Lower leg skin (tissue), 4 donors: ENCODE results near the gene TNF. TPM values are rescaled to one million over a fixed set of nuclear protein-coding genes. Genes with fewer than 3 reads are reported as not detected.

Source experiments
- DNase-seq, 2 donors: peaks; one replicate each; pipeline ENCODE4 v3.0.0-alpha.2; 2019; ENCODE audit warnings: low spot score in 2 of 2
- H3K4me3 ChIP-seq: fragments of 200-600 bp; sonication (generic); 2 replicates; pipeline ENCODE4 v1.5.1; 2017; ENCODE audit warnings: mild to moderate bottlenecking, low read depth; ENCODE audit not compliant: poor library complexity, severe bottlenecking
- POLR2A ChIP-seq, 2 donors: fragments of 450-650 bp; IDR thresholded peaks; one replicate each; pipeline ENCODE4 v1.6.1; 2016 to 2017; ENCODE audit warnings: antibody characterized with exemption in 2 of 2, mild to moderate bottlenecking in 1 of 2, moderate library complexity in 1 of 2
- WGBS, 2 donors: methylation state at CpG; one replicate each; pipeline ENCODE4 v1.1.5; 2018; 5-methylcytosine and 5-hydroxymethylcytosine counted together
- intact Hi-C: fragments of 100-400 bp; cut with DNase I; formaldehyde crosslinking; loops from one replicate; pipeline ENCODE4 v1.15.0; 2023; ENCODE audit warnings: low total_unique reads
- total RNA-seq, 4 donors: library from RNA; depleted of rRNA; stranded (reverse); fragments of >200 nt; gene quantifications; one replicate each; pipeline ENCODE4 v1.1.0, GENCODE V29; 2016
- TF ChIP-seq, protein P1 (sequence below), 3 donors: fragments of 450-650 bp; IDR thresholded peaks; one replicate each; pipeline ENCODE4 v1.5.1; 2016; ENCODE audit warnings: antibody characterized with exemption in 3 of 3, mild to moderate bottlenecking in 3 of 3, moderate library complexity in 2 of 3

Gene TNF
- total RNA-seq, 4 donors from 2014 or later: 0.38 to 1.4 (median 0.59) TPM

DNA sequence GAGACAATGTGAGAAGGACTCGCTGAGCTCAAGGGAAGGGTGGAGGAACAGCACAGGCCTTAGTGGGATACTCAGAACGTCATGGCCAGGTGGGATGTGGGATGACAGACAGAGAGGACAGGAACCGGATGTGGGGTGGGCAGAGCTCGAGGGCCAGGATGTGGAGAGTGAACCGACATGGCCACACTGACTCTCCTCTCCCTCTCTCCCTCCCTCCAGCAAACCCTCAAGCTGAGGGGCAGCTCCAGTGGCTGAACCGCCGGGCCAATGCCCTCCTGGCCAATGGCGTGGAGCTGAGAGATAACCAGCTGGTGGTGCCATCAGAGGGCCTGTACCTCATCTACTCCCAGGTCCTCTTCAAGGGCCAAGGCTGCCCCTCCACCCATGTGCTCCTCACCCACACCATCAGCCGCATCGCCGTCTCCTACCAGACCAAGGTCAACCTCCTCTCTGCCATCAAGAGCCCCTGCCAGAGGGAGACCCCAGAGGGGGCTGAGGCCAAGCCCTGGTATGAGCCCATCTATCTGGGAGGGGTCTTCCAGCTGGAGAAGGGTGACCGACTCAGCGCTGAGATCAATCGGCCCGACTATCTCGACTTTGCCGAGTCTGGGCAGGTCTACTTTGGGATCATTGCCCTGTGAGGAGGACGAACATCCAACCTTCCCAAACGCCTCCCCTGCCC lies 1.7 kb downstream of the TNF start:
- no peak overlapping the region for H3K4me3 ChIP-seq
- DNase-seq: no peak
- no peak for TF ChIP-seq POLR2A (IDR thresholded peaks at IDR 0.05)
- TF ChIP-seq, protein P1, sequence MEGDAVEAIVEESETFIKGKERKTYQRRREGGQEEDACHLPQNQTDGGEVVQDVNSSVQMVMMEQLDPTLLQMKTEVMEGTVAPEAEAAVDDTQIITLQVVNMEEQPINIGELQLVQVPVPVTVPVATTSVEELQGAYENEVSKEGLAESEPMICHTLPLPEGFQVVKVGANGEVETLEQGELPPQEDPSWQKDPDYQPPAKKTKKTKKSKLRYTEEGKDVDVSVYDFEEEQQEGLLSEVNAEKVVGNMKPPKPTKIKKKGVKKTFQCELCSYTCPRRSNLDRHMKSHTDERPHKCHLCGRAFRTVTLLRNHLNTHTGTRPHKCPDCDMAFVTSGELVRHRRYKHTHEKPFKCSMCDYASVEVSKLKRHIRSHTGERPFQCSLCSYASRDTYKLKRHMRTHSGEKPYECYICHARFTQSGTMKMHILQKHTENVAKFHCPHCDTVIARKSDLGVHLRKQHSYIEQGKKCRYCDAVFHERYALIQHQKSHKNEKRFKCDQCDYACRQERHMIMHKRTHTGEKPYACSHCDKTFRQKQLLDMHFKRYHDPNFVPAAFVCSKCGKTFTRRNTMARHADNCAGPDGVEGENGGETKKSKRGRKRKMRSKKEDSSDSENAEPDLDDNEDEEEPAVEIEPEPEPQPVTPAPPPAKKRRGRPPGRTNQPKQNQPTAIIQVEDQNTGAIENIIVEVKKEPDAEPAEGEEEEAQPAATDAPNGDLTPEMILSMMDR (IDR thresholded peaks at IDR 0.05): no peak
- intact Hi-C loops: no loop called here
- 79 to 80% methylated on average over 17 to 18 of the region's 19 CpGs for WGBS, 2 donors

DNA sequence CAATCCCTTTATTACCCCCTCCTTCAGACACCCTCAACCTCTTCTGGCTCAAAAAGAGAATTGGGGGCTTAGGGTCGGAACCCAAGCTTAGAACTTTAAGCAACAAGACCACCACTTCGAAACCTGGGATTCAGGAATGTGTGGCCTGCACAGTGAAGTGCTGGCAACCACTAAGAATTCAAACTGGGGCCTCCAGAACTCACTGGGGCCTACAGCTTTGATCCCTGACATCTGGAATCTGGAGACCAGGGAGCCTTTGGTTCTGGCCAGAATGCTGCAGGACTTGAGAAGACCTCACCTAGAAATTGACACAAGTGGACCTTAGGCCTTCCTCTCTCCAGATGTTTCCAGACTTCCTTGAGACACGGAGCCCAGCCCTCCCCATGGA lies 2.2 kb downstream of the TNF start:
- WGBS, 2 donors: 84 to 85% methylated on average over 3 of the region's 3 CpGs
- TF ChIP-seq POLR2A (IDR thresholded peaks at IDR 0.05): no peak
- TF ChIP-seq, protein P1 (IDR thresholded peaks at IDR 0.05): no peak
- intact Hi-C loops: no loop called here
- no peak for DNase-seq
- H3K4me3 ChIP-seq: no peak overlapping the region

DNA sequence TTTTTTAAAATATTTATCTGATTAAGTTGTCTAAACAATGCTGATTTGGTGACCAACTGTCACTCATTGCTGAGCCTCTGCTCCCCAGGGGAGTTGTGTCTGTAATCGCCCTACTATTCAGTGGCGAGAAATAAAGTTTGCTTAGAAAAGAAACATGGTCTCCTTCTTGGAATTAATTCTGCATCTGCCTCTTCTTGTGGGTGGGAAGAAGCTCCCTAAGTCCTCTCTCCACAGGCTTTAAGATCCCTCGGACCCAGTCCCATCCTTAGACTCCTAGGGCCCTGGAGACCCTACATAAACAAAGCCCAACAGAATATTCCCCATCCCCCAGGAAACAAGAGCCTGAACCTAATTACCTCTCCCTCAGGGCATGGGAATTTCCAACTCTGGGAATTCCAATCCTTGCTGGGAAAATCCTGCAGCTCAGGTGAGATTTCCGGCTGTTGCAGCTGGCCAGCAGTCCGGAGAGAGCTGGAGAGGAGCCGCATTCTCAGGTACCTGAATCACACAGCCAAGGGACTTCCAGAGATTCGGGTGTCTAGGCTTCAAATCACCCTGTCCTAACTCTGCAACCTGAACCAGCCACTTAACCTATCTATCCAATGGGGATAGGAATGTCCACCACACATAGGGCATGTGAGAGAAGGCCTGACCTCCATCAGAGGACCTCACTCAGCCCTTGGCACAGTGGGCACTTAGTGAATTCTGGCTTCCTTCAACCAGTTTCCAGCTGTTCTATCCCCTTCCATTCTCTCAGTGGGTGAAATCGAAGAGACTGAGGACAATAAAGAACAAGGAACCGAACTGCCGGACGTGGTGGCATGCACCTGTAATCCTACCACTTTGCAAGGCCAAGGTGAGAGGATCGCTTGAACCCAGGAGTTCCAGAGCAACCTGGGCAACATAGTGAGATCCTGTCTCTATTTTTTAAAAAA lies 3.1 kb downstream of the TNF start:
- no peak for TF ChIP-seq POLR2A (IDR thresholded peaks at IDR 0.05)
- TF ChIP-seq, protein P1 (IDR thresholded peaks at IDR 0.05): no peak

DNA sequence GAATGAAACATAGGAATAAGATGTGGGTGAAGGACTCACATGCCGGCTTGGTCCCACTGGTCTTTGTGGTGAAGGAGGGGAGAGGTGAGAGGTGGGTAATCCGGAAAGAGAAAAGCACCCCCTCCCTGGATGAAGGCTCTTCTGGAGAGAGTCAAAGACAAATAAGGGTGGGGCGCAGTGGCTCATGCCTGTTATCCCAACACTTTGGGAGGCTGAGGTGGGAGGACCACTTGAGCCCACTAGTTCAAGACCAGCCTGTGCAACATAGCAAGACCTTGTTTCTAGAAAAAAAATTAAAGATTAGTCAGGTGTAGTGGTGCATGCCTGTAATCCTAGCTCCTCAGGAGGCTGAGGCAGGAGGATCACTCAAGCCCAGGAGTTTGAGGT lies 3.7 kb downstream of the TNF start:
- WGBS, 2 donors: 86 to 92% methylated on average over 3 of the region's 3 CpGs
- no peak overlapping the region for H3K4me3 ChIP-seq
- intact Hi-C loops: no loop called here
- DNase-seq: no peak
- no peak for TF ChIP-seq POLR2A (IDR thresholded peaks at IDR 0.05)
- TF ChIP-seq, protein P1 (IDR thresholded peaks at IDR 0.05): no peak

More for the DNA sequence above, 3.1 kb downstream of the TNF start:
- WGBS, 2 donors: 72 to 78% methylated on average over 12 of the region's 12 CpGs
- intact Hi-C loops: no loop called here
- no peak overlapping the region for H3K4me3 ChIP-seq
- no peak for DNase-seq

DNA sequence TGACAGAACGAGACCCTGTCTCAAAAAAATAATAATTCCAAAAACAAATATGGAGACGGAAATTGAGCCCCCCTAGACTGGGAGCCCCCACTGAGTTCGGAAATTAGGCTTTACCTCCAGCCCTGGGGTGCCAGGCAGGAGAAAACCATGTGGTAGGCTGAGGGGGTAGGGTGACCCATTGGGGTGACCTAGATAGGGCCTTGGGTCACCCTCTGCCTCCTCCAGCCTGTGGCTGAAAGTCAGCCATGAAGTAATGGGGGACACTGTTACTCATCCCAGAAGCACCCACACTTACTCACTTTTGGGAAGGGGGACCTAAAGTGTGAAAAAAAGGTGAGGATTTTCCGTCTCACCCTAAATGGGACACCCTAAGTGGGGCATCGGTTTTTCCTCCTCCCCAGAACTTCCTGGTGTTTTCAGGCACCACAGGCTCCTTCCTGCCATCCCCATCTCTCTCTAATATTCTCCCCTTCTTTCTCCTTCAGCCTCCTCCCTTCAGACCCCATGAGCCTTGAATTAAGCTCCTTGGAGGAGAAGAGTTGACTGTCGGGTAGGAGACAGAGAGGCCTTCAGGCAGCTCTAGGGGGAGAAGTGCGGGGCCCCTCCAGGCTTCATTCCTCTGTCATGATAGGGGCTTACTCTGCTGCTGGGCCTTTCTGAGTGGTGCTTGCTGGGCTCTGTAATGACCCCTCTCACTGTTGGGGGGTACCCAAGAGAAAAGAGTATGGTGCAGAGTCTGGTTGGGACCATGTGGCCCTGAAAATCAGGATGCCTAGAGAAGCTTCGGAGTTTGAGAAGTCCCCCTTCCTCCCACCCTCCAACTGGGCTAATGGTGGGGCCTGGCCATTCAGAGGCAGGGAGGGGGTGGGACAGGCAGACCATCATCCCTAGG lies 4.4 kb downstream of the TNF start:
- DNase-seq: peak in 1 of 2 donors; percentile 71
- TF ChIP-seq, protein P1 (IDR thresholded peaks at IDR 0.05): no peak
- no peak for TF ChIP-seq POLR2A (IDR thresholded peaks at IDR 0.05)
- intact Hi-C loops: no loop called here
- WGBS, 2 donors: 91% methylated on average over 8 of the region's 8 CpGs
- no peak overlapping the region for H3K4me3 ChIP-seq
